ENCODE results near the gene NNAT.
"Not testable (repeated sequence)": the region's sequence is repeated elsewhere in the genome, so short reads cannot be mapped to it uniquely, and the experiment has no call there.

The NNAT gene

GRCh38 chr20:37541326-37541725, 20.3 kb downstream of the NNAT start:
- DNase-seq (ENCODE audit: low read depth): no peak

- DNase-seq (ENCODE audit: low read depth): no peak
These were observed 21.2 kb downstream of the NNAT start for GRCh38 chr20:37542281-37542680.

- no peak for DNase-seq (ENCODE audit: low read depth)
These were observed 22.8 kb downstream of the NNAT start for GRCh38 chr20:37543828-37544227.

GRCh38 chr20:37544386-37544785, 23.3 kb downstream of the NNAT start:
- DNase-seq (ENCODE audit: low read depth): no peak

- DNase-seq (ENCODE audit: low read depth): no peak
These were observed 24.5 kb downstream of the NNAT start for GRCh38 chr20:37545516-37545915.

GRCh38 chr20:37547912-37548311, 26.9 kb downstream of the NNAT start:
- DNase-seq (ENCODE audit: low read depth): no peak

- DNase-seq (ENCODE audit: low read depth): not testable (repeated sequence)
These were observed 29.3 kb downstream of the NNAT start for GRCh38 chr20:37550101-37550920.

GRCh38 chr20:37551660-37552059, 30.6 kb downstream of the NNAT start:
- DNase-seq (ENCODE audit: low read depth): not testable (repeated sequence)

- no peak for DNase-seq (ENCODE audit: low read depth)
These were observed 31.4 kb downstream of the NNAT start for GRCh38 chr20:37552415-37552814.

- not testable (repeated sequence) for DNase-seq (ENCODE audit: low read depth)
These were observed 33.8 kb downstream of the NNAT start for GRCh38 chr20:37554721-37555298.

- no peak for DNase-seq (ENCODE audit: low read depth)
These were observed 35.5 kb downstream of the NNAT start for GRCh38 chr20:37556538-37556937.

- DNase-seq (ENCODE audit: low read depth): no peak
These were observed 37.3 kb downstream of the NNAT start for GRCh38 chr20:37558306-37558705.

- DNase-seq (ENCODE audit: low read depth): no peak
These were observed 37.7 kb downstream of the NNAT start for GRCh38 chr20:37558779-37559178.

GRCh38 chr20:37559312-37560027, 38.4 kb downstream of the NNAT start:
- no peak for DNase-seq (ENCODE audit: low read depth)

- no peak for DNase-seq (ENCODE audit: low read depth)
These were observed 39.6 kb downstream of the NNAT start for GRCh38 chr20:37560629-37561028.

GRCh38 chr20:37562695-37563480, 41.8 kb downstream of the NNAT start:
- no peak for DNase-seq (ENCODE audit: low read depth)

- DNase-seq (ENCODE audit: low read depth): no peak
These were observed 43.0 kb downstream of the NNAT start for GRCh38 chr20:37564016-37564387.

GRCh38 chr20:37564388-37565133, 43.5 kb downstream of the NNAT start:
- no peak for DNase-seq (ENCODE audit: low read depth)

- DNase-seq (ENCODE audit: low read depth): no peak
These were observed 44.2 kb downstream of the NNAT start for GRCh38 chr20:37565134-37565811.

GRCh38 chr20:37566590-37567330, 45.7 kb downstream of the NNAT start:
- no peak for DNase-seq (ENCODE audit: low read depth)

All from CMK (cell line).